GM19351 (cell line): ENCODE data around the gene CYP3A7.
"Not testable (repeated sequence)": the region's sequence is repeated elsewhere in the genome, so short reads cannot be mapped to it uniquely, and the experiment has no call there.

ENCODE experiments used
- ATAC-seq: cut with Tn5 transposase; IDR thresholded peaks from one replicate; pipeline ENCODE4 v1.9.1; 2021; ENCODE audit warnings: mild to moderate bottlenecking, moderate library complexity; ENCODE audit not compliant: unreplicated experiment

The CYP3A7 gene

GRCh38 chr7:99709838-99710578, 25.0 kb downstream of the CYP3A7 start:
- no peak for ATAC-seq

DNA sequence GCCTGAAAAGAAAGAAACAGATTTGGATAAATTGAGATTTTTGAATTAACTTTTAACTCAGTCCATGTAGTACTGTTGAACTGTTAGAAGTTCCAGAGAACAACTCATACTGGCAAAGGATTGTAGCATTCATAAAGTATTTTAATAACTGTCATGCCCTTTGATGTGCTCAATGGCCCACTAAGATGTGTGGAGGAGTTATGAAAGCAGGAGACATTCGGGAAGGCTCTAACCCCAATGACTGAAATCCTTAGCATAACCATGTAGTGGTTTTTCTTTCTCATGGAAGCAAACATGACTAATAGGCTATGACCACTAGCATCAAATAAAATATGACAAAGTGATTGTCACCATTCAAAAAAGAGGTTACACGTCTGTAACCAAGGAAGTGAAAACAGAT, 25.7 kb downstream of the CYP3A7 start:
- ATAC-seq: no peak

DNA sequence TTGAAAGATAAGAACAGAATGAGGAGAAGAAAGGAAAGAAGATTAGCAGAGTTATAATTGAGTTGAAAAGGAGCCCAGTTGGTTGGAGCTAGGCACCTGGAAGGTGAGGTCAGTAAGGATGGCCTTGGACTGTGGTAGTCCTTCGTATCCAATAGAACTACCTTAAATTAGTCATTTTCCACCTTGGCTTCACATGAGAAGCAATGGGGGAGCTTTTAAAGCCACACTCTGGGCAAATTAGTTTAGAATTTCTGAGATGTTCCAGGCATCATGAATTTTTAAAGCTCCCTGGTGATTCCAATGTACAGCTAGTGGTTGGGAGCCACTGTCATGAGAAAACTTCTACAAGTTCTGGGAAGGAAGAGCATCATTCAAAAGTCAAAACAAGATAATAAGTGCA, 27.9 kb downstream of the CYP3A7 start:
- ATAC-seq: no peak

GRCh38 chr7:99699946-99700345, 35.0 kb downstream of the CYP3A7 start:
- no peak for ATAC-seq

DNA sequence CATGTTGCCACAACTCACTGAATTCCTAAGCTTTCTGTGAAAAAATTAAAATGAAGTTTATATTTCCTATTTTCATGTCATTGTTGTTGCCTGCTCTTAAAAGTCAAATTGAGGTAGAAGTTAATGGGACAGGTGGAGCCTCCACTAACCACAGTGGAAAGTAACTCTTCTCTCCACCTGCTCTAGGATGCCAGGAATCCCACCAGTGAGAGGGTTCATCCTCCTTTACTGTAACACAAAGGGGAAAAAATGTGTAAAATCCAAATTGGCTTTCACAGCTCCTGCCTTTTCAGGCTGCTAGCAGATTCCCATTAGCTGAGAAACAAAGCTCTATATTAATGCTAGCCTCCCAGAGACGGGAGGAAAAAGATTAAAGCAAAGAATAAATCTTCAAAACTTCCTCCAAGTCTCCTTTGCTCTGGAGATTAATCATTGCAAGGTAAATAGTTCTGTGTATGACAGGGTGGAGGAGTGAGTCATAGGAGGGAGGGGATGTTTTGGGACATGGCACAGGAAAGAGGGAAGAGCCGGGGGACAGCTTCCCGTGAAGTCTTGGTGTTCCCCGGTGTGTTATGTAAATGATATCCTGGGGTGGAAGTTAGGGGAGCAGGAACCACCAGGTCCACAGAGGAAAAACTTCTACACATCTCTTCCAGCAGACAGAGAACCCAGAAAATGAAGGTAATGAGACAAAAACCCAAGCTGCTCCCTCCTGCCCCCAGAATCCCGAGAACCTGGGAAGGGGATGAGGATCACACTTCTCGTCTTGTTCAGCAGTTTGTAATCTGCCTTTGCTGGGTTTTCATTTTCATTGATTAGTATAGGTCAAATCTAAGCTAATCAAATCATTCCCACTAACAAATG, 35.9 kb downstream of the CYP3A7 start:
- not testable (repeated sequence) for ATAC-seq

GRCh38 chr7:99694912-99695304, 40.1 kb downstream of the CYP3A7 start:
- ATAC-seq: no peak

DNA sequence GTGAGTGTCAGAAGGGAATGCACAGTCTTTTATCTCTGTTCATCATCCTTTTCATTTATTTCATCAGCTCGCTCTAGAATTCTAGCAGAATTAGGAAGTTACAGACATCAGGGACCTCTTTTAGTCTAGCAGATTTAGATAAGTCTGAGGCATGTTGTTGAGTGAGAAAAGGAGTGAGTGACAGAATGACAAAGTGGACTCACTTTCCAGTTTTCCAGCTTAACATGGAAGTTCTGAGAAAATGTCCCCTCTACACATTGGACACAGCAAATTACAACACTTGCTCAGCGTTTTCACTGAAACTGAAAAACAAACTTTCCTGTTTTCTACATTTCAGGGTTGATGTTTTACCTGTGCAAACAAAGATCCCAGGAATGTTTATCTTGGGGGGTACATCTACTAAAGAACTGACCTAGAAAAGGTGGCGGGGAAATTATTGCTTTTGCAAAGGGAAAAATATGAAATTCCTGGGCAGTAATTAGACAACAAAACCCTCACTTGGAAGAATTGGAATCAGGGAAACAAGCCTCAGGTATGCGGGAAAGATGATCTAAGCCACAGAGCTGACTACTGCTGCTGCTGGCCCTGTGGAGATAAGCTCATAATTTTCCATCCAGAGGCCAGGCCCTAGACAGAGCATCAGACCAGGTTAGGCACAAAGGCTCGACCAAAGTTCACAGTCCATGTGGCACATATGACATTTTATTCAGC, 40.6 kb downstream of the CYP3A7 start:
- no peak for ATAC-seq

DNA sequence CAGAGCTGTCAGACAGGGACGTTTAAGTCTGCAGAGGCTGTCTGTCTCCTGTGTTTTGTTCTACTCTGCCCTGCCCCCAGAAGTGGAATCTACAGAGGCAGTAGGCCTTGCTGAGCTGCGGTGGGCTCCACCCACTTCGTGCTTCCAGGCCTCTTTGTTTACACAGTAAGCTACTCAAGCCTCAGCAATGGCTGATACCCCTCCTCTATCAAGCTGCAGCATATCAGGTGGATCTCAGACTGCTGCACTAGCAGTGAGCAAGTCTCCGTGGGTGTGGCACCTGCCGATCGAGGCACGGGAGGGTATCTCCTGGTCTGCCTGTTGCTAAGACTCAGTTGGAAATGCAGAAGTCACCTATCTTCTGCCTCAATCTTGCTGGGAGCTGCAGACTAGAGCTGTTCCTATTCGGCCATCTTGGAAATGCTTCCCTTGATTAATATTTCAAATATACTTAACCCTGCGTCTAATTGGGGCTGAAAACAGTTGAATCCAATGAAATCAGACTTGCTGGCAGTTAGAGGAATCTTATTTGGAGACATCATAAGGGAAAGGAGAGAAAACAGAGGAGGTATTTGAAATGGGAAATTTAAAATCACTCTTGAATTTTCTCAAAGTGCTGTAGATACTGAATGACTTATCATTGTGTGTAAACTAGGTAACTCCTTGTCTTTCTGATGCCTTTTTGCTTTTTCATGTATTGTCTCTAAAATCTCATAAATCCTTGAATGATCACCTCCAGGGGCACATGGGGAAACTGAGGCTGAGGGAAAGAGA, 41.4 kb downstream of the CYP3A7 start:
- no peak for ATAC-seq

DNA sequence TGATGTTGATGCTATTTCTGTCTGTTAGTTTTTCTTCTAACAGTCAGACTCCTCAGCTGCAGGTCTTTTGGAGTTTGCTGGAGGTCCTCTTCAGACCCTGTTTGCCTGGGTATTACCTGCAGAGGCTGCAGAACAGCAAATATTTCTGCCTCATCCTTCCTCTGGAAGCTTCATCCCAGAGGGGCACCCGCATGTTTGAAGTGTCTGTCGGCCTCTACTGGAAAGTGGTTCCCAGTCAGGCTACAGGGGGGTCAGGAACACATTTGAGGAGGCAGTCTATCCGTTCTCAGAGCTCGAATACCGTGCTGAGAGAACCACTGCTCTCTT, 41.9 kb downstream of the CYP3A7 start:
- ATAC-seq: no peak

GRCh38 chr7:99692563-99692962, 42.4 kb downstream of the CYP3A7 start:
- not testable (repeated sequence) for ATAC-seq

DNA sequence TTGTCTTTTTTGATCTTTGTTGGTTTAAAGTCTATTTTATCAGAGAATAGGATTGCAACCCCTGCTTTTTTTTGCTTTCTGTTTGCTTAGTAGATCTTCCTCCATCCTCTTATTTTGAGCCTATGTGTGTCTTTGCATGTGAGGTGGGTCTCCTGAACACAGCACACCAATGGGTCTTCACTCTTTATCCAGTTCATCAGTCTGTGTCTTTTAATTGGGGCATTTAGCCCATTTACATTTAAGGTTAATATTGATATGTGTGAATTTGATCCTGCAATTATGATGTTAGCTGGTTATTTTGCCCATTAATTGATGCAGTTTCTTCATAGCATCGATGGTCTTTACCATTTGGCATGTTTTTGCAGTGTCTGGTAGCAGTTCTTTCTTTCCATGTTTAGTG, 43.3 kb downstream of the CYP3A7 start:
- ATAC-seq: not testable (repeated sequence)

DNA sequence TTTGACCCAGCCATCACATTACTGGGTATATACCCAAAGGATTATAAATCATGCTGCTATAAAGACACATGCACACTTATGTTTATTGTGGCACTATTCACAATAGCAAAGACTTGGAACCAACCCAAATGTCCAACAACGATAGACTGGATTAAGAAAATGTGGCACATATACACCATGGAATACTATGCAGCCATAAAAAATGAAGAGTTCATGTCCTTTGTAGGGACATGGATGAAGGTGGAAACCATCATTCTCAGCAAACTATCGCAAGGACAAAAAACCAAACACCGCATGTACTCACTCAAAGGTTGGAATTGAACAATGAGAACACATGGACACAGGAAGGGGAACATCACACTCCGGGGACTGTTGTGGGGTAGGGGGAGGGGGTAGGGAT, 44.1 kb downstream of the CYP3A7 start:
- ATAC-seq: not testable (repeated sequence)

DNA sequence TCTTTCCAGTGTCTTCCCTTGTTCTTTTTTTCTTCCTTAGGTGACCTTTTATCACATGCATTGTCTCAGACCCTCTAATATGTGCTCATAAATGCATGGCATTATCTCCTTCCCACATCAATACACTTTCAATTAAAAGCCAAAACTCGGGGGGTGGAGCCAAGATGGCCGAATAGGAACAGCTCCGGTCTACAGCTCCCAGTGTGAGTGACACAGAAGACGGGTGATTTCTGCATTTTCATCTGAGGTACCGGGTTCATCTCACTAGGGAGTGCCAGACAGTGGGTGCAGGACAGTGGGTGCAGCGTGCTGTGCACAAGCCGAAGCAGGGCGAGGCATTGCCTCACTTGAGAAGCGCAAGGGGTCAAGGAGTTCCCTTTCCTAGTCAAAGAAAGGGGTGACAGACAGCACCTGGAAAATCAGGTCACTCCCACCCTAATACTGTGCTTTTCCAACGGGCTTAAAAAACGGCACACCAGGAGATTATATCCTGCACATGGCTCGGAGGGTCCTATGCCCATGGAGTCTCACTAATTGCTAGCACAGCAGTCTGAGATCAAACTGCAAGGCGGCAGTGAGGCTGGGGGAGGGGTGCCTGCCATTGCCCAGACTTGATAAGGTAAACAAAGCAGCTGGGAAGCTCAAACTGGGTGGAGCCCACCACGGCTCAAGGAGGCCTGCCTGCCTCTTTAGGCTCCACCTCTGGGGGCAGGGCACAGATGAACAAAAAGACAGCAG, 49.0 kb downstream of the CYP3A7 start:
- ATAC-seq: not testable (repeated sequence)

DNA sequence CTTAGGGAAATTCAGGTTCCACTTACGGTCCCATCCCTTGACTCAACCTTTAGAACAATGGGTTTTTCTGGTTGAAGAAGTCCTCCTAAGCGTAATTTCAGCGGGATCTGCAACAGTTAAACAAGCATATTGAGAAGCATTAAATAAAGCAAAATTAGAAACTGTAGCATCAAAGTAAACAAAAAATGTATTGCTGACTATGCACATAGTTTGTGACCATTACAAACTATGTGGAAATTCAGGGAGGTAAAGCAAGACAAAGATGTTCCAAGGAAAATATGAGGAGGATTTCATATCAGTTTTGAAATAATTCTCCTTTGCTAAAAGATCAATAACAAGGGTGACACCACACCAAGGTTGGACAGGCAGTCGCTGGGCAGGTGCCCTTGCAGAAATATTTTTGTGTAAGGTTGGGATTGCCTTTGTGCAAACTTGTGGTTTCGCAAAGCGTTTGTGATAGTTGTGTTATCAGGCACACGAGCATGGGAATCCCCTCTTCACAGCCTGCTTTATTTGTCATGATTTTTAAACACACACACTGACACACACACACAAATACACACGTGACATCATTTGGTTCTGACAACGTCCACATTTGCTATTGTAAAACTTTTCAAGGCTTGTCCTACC, 49.8 kb downstream of the CYP3A7 start:
- no peak for ATAC-seq

DNA sequence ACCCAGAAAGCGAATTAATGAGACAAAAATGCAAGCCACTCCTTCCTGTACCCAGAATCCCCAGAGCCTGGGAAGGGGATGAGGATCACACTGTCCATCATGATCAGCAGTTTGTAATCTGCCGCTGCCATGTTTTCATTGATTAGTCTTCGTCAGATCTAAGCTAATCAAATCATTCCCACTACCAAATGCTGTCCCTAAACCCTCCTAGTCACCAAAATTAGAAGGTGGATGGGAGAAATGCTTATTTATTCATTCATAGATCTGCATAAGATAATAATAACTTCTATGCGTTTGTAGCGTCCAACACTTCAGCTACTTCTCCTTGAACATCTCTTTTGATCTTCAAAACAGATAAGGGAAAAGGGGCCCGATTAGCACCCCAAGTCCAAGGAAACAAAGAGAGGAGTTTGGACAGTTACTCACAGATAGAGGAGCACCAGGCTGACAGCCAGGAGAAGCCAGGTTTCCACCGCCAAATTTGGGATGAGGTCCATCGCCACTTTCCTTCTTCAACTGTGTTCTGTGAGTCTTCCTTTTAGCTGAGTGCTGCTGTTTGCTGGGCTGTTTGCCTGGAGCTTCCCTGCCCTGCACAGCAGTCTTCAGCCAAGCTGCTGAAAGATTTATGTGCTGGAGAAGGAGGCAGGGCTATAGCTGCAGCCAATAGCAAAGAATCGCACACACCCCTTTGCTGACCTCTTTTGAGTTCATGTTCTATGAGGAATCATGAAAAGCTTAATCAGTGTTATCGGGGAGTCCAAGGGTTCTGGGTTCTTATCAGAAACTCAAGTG, 55.4 kb downstream of the CYP3A7 start, which contains the start of gene CYP3A5:
TSS of gene CYP3A5 (minus strand) at position 597 of the 792 bp plus-strand sequence. CDS start at position 497, 100 bp downstream.
- ATAC-seq: no peak

GRCh38 chr7:99679032-99679399, 56.0 kb downstream of the CYP3A7 start:
- no peak for ATAC-seq

DNA sequence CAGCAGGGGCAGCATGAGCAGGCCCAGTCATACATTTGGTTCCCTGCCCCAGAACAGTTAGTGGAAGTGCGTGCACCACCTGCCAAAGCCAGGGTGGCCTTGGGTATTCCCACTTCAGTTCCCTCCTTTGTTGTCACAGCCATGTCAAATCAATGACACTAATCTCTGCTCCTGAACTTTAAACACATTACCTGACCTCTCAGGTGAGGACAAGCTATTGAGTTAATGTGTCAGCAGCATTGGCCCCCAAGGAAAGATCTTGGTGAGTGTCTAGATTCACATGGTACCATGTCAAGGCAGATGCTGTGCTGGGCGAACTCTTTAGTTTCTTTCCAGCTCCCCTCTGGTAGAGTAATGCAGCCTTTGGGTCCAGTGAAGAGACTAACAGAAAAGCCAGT, 57.3 kb downstream of the CYP3A7 start:
- no peak for ATAC-seq

DNA sequence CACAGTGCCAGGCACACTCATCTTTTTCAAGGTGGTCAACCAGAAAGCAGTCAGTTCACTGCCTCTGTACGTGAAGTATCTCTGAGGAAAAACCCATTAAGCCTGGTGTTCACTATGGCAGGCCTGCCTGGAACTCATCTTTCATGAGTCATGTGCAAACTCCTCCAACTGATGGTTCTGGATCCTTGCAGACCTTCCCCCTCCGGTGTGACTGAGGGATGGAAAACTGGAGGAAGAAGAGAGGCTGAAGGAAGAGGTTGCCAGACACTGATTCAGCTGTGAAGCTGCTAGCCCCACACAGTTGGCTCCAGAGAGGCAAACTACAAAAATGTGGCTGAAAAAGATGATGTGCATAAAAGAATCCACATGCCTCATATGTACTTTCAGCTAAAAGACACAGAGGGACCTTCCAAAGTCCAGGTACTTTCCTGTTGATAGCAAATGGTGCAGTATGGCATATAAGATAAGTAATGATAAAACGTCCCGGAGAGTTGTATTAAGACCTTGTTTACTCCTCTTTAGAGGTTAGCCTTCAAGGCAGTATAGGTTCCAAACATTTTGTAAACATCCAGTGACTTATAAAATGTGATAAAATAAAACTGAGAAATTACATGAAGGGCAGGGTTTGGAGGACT, 57.9 kb downstream of the CYP3A7 start:
- ATAC-seq: no peak
